GM12875 (cell line): ENCODE results near the gene AIG1.

Experiments used
- H3K4me3 ChIP-seq: one replicate; pipeline ENCODE4 v1.5.1; 2011; ENCODE audit warnings: low read depth, low read length, control low read depth
- CTCF ChIP-seq: IDR thresholded peaks from 2 replicates; pipeline ENCODE4 v1.5.1; 2011; ENCODE audit warnings: low read depth, mild to moderate bottlenecking, control low read depth, inconsistent platforms, low read length, moderate library complexity, borderline replicate concordance; ENCODE audit not compliant: insufficient read depth

Gene AIG1

GRCh38 chr6:143283887-143284645, 223.4 kb downstream of the AIG1 start:
- no peak for TF ChIP-seq CTCF
- no peak overlapping the region for H3K4me3 ChIP-seq

- no peak for TF ChIP-seq CTCF
- H3K4me3 ChIP-seq: no peak overlapping the region
These were observed 225.6 kb downstream of the AIG1 start for GRCh38 chr6:143286251-143286795.

GRCh38 chr6:143288923-143289322, 228.2 kb downstream of the AIG1 start:
- no peak overlapping the region for H3K4me3 ChIP-seq
- TF ChIP-seq CTCF: no peak

GRCh38 chr6:143290206-143290605, 229.5 kb downstream of the AIG1 start:
- H3K4me3 ChIP-seq: no peak overlapping the region
- no peak for TF ChIP-seq CTCF

- H3K4me3 ChIP-seq: no peak overlapping the region
- TF ChIP-seq CTCF: no peak
These were observed 232.8 kb downstream of the AIG1 start for GRCh38 chr6:143293523-143293922.

- no peak overlapping the region for H3K4me3 ChIP-seq
- no peak for TF ChIP-seq CTCF
These were observed 233.7 kb downstream of the AIG1 start for GRCh38 chr6:143294265-143294860.

- H3K4me3 ChIP-seq: no peak overlapping the region
- no peak for TF ChIP-seq CTCF
These were observed 235.2 kb downstream of the AIG1 start for GRCh38 chr6:143295932-143296331.
